Bronchial epithelial cell (primary cell): ENCODE data around the gene LIN54. TPM values are rescaled to one million over a fixed set of nuclear protein-coding genes. Genes with fewer than 3 reads are reported as not detected.

Source experiments
- DNase-seq: peaks from one replicate; pipeline ENCODE4 v3.0.0-alpha.2; 2010; ENCODE audit warnings: low read depth
- FAIRE-seq: peaks from 2 replicates; lab custom pipeline; 2011; peaks lifted over from hg19 to GRCh38; lab: Jason Lieb, UNC
- H3K27me3 ChIP-seq: 2 replicates; pipeline ENCODE4 v1.5.1; 2011; ENCODE audit warnings: low read length; ENCODE audit not compliant: control insufficient read depth, insufficient read depth
- H3K36me3 ChIP-seq: 2 replicates; pipeline ENCODE4 v1.5.1; 2011; ENCODE audit warnings: low read length; ENCODE audit not compliant: control insufficient read depth, insufficient read depth
- H3K4me3 ChIP-seq: 2 replicates; pipeline ENCODE4 v1.5.1; 2011; ENCODE audit warnings: mild to moderate bottlenecking, low read depth, low read length, control low read depth
- CTCF ChIP-seq: IDR thresholded peaks from 2 replicates; pipeline ENCODE4 v1.5.1; 2011; ENCODE audit warnings: mild to moderate bottlenecking, moderate library complexity, low read length, control low read depth, inconsistent platforms; ENCODE audit not compliant: insufficient read depth, severe bottlenecking
- total RNA-seq: library from RNA; depleted of rRNA; stranded (reverse); fragments of >200 nt; gene quantifications from 2 replicates; pipeline ENCODE4 v1.2.1, GENCODE V29; 2014

The LIN54 gene
- total RNA-seq, 1 donor from 2014 or later, result 6.6 TPM

GRCh38 chr4:82889287-82889686 lies 121.3 kb downstream of the LIN54 start:
- peak overlapping the region; percentile 76 for H3K4me3 ChIP-seq
- H3K36me3 ChIP-seq, result peaks cover 5% of the 10 kb centered on the region
- DNase-seq, result no peak
- no peak for FAIRE-seq
- no peak for TF ChIP-seq CTCF
- no peaks in the 10 kb centered on the region for H3K27me3 ChIP-seq

- TF ChIP-seq CTCF, result no peak
- peaks cover 2% of the 10 kb centered on the region for H3K36me3 ChIP-seq
- FAIRE-seq (no peak), DNase-seq (peak; percentile 91)
- H3K27me3 ChIP-seq, result no peaks in the 10 kb centered on the region
- H3K4me3 ChIP-seq, result no peak overlapping the region
These were observed 124.3 kb downstream of the LIN54 start for GRCh38 chr4:82886147-82886942.

GRCh38 chr4:82885410-82885809 lies 125.2 kb downstream of the LIN54 start:
- H3K36me3 ChIP-seq, result peaks cover 2% of the 10 kb centered on the region
- H3K27me3 ChIP-seq, result no peaks in the 10 kb centered on the region
- FAIRE-seq (no peak), DNase-seq (peak; percentile 33)
- H3K4me3 ChIP-seq, result no peak overlapping the region
- TF ChIP-seq CTCF, result no peak

Other genes with a start within 250 kb of the LIN54 start
- gene SCD5, start 212.0 kb downstream of the LIN54 start, total RNA-seq, result 1.3 and 4.2 TPM in 2 replicates
- 96.0 and 128 TPM in 2 replicates for gene SEC31A, start 119.7 kb downstream of the LIN54 start, total RNA-seq
- 2.9 TPM in 2 replicates for gene THAP9, start 110.1 kb downstream of the LIN54 start, total RNA-seq
- 41.6 and 42.2 TPM in 2 replicates for gene COPS4, start 24.4 kb upstream of the LIN54 start, total RNA-seq
- 0.79 and 4.4 TPM in 2 replicates for gene PLAC8, start 103.9 kb upstream of the LIN54 start, total RNA-seq